Measurements from ENCODE around the gene CAMK2G. TPM values are rescaled to one million over a fixed set of nuclear protein-coding genes. Genes with fewer than 3 reads are reported as not detected.

Gene CAMK2G
- total RNA-seq = 19.9 and 23.8 TPM in 2 replicates

DNA sequence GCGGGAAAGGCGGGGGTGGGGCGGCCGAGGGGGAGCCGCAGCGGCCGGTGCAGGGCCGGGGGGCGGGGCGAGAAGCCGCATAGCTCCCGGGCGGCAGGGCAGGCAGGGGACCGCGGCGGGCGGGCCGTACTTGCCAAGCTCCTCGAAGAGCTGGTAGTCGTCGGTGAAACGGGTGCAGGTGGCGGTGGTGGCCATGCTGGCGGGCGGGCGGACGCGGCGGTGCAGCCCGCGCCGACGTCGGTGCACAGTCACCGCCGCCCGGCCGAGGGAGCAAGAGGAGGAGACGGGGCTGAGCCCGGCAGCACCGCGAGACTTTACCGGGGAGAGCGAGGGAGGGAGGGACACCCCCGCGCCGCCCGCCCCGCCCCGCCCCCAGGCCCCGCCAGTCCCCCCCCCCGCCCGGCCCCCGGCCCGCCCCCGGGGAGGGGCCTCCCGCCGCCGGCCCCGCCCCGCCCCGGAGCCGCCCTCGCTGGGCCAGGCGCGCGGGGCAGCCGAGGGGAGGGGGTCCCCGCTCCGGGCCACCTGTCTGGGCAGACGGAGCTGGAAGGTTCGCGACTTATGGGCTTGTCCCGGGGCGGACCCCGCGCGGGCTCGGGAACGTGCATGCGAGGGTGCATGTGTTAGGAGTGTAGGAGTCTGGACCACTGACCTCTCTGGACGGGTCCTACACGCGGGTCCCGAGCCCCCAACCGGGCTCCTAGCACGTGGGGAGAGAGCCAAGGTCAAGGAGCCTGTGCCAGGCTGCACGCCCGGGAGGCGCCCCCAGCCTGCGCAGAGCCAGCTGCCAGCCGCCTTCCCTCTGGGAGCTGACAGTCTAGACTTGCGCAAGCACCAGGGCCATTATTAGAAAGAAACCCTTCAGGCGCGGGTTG, at the start of gene CAMK2G:
TSS of gene CAMK2G (minus strand) at position 289 of the 872 bp plus-strand sequence. CDS start at position 195, 94 bp downstream.

DNA sequence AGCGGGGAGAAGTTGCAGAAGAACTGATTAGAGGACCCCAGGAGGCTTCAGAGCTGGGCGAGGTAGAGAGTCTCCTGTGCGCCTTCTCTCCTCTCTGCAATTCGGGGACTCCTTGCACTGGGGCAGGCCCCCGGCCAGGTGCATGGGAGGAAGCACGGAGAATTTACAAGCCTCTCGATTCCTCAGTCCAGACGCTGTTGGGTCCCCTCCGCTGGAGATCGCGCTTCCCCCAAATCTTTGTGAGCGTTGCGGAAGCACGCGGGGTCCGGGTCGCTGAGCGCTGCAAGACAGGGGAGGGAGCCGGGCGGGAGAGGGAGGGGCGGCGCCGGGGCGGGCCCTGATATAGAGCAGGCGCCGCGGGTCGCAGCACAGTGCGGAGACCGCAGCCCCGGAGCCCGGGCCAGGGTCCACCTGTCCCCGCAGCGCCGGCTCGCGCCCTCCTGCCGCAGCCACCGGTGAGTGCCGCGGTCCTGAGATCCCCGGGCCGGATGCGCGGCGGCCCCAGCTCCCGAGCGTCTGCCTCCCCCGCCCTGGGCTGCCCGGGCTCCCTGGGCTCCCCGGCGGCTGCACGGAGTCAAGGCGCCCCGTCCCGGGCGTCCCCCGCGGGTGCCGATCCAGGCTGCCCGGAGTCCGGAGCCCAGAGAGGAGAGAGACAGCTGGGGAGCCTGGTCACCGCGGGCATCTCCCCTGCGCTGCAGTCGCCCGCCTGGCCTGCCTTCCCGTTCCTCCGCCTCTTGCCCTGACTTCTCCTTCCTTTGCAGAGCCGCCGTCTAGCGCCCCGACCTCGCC, 36.6 kb upstream of the CAMK2G start, which contains the start of gene PLAU:
TSS of gene PLAU (plus strand) at position 369 of the 789 bp plus-strand sequence. CDS start 424 bp downstream, outside the sequence.

DNA sequence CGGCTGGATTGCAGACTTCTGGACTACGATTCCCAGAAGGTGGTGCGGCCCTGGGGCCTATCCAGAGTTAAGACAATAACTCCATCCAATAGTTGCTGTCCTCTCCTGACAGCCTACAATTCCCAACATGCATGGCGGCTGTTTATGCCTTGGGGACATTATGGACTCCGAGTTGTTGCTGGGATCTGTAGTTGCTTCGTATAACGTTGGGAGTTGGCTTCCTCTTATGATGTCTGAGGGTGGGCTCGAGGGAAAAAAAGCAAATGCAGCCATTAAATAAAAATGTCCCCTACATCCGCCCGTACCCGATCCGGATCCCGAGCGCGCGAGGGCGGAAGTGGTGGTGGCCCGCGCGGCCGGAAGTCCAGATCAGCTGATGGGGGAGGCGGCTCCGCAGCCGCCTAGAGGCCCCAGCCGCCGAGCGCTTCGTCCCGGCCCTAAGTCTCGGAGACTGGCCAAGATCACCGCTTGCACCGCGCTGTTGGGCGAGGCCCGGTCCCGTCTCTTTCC, 89.1 kb downstream of the CAMK2G start, which contains the start of gene ZSWIM8:
TSS of gene ZSWIM8 (plus strand) at position 396 of the 510 bp plus-strand sequence. CDS start 273 bp downstream, outside the sequence.

GRCh38 chr10:73781879-73782748, 92.2 kb downstream of the CAMK2G start, which contains the start of gene CHCHD1:
TSS of gene CHCHD1 (plus strand) at chr10:73782048. CDS start at chr10:73782076, 28 bp downstream.

Other genes starting within 250 kb of the CAMK2G start
- gene MYOZ1, start 233.1 kb downstream of the CAMK2G start, total RNA-seq = not detected in 2 replicates
- not detected in 2 replicates for gene SYNPO2L, start 218.5 kb downstream of the CAMK2G start, total RNA-seq
- 1.4 and 1.8 TPM in 2 replicates for gene AGAP5, start 176.4 kb downstream of the CAMK2G start, total RNA-seq
- gene SEC24C, start 130.2 kb downstream of the CAMK2G start, total RNA-seq = 50.9 and 51.4 TPM in 2 replicates
- 22.6 and 28.7 TPM in 2 replicates for gene CHCHD1, start 92.5 kb downstream of the CAMK2G start, total RNA-seq
- 42.5 and 52.9 TPM in 2 replicates for gene ZSWIM8, start 88.9 kb downstream of the CAMK2G start, total RNA-seq
- gene NDST2, start 63.0 kb downstream of the CAMK2G start, total RNA-seq = 5.7 and 6.1 TPM in 2 replicates
- gene PLAU, start 36.6 kb upstream of the CAMK2G start, total RNA-seq = 0.60 and 1.2 TPM in 2 replicates
- 48.7 and 60.3 TPM in 2 replicates for gene VCL, start 123.6 kb upstream of the CAMK2G start, total RNA-seq